ENCODE measurements around the gene TREML2. TPM values are rescaled to one million over a fixed set of nuclear protein-coding genes. Genes with fewer than 3 reads are reported as not detected.
A peak's percentile ranks its signal among the peaks of the same experiment; 100 is the strongest.

Gene TREML2
- total and polyA plus RNA-seq, 2 of the 13 experiments (the other 11 are each of a cell fraction or from before 2014, with no cell fraction given), result not detected

DNA sequence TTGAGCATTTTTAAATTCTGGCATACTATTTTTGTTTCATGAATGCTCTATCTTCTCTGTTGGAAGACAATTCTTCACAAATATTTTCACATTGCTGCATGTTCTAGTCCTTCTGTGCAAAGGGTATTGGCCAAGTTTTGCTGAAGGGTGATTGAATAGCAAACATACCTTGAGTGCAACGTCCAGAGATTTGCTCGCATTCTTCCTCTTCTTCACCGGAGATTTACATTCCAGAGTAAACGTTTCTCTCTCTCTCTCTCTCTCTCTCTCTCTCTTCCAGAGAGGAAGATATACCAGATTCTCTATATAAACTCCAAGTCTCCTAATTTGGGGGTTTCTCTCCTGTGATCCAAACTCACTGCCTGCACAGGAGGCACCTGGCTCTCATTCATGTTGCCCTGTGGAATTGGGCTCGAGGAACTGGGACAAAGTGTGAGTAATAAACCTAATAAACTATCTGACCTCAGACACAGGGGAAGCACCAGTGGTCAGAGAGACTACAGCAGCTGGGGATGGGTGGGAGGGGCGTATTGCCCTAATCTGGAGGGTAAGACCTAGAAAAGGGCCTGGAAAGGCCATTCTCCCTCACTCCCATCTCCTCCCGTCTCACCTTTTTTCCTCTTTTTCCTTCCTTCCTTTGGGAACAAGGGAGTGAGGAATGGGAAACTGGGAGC is 45.7 kb downstream of the TREML2 start (continued):
- TF ChIP-seq FOXA1 (IDR thresholded peaks at IDR 0.05) (no peak), FOXA1 (CRISPR knock-in tag; IDR thresholded peaks at IDR 0.05) (0 out of 2 replicates have a peak, but pooled peaks have one; percentile 13), NCOR1 (IDR thresholded peaks at IDR 0.05; ENCODE audit: borderline replicate concordance, low read length) (peak; percentile 79; the same call in 1 of the 2 replicates), RXRB (CRISPR knock-in tag; IDR thresholded peaks at IDR 0.05; ENCODE audit: borderline replicate concordance) (no peak), KAT8 (CRISPR knock-in tag; IDR thresholded peaks at IDR 0.05) (no peak), FOXA3 (CRISPR knock-in tag; IDR thresholded peaks at IDR 0.05) (0 out of 2 replicates have a peak, but pooled peaks have one; percentile 12), ZNF101 (CRISPR knock-in tag; IDR thresholded peaks at IDR 0.05; ENCODE audit: borderline replicate concordance, low read depth) (no peak), KLF15 (CRISPR knock-in tag; IDR thresholded peaks at IDR 0.05; ENCODE audit: borderline replicate concordance) (no peak), U2AF2 (IDR thresholded peaks at IDR 0.05; ENCODE audit: low read depth, low read length) (no peak), KMT2A (CRISPR knock-in tag; IDR thresholded peaks at IDR 0.05) (no peak), MIER2 (CRISPR knock-in tag; IDR thresholded peaks at IDR 0.05) (0 out of 2 replicates have a peak, but pooled peaks have one; percentile 23)
- TF ChIP-seq, protein P1, sequence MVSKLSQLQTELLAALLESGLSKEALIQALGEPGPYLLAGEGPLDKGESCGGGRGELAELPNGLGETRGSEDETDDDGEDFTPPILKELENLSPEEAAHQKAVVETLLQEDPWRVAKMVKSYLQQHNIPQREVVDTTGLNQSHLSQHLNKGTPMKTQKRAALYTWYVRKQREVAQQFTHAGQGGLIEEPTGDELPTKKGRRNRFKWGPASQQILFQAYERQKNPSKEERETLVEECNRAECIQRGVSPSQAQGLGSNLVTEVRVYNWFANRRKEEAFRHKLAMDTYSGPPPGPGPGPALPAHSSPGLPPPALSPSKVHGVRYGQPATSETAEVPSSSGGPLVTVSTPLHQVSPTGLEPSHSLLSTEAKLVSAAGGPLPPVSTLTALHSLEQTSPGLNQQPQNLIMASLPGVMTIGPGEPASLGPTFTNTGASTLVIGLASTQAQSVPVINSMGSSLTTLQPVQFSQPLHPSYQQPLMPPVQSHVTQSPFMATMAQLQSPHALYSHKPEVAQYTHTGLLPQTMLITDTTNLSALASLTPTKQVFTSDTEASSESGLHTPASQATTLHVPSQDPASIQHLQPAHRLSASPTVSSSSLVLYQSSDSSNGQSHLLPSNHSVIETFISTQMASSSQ (IDR thresholded peaks at IDR 0.05; ENCODE audit: low read depth), result no peak
- TF ChIP-seq, protein P1 (CRISPR knock-in tag; IDR thresholded peaks at IDR 0.05; ENCODE audit: borderline replicate concordance), result no peak
- TF ChIP-seq, protein P2, sequence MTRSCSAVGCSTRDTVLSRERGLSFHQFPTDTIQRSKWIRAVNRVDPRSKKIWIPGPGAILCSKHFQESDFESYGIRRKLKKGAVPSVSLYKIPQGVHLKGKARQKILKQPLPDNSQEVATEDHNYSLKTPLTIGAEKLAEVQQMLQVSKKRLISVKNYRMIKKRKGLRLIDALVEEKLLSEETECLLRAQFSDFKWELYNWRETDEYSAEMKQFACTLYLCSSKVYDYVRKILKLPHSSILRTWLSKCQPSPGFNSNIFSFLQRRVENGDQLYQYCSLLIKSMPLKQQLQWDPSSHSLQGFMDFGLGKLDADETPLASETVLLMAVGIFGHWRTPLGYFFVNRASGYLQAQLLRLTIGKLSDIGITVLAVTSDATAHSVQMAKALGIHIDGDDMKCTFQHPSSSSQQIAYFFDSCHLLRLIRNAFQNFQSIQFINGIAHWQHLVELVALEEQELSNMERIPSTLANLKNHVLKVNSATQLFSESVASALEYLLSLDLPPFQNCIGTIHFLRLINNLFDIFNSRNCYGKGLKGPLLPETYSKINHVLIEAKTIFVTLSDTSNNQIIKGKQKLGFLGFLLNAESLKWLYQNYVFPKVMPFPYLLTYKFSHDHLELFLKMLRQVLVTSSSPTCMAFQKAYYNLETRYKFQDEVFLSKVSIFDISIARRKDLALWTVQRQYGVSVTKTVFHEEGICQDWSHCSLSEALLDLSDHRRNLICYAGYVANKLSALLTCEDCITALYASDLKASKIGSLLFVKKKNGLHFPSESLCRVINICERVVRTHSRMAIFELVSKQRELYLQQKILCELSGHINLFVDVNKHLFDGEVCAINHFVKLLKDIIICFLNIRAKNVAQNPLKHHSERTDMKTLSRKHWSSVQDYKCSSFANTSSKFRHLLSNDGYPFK (CRISPR knock-in tag; IDR thresholded peaks at IDR 0.05; ENCODE audit: borderline replicate concordance), result no peak
- TF ChIP-seq, protein P3, sequence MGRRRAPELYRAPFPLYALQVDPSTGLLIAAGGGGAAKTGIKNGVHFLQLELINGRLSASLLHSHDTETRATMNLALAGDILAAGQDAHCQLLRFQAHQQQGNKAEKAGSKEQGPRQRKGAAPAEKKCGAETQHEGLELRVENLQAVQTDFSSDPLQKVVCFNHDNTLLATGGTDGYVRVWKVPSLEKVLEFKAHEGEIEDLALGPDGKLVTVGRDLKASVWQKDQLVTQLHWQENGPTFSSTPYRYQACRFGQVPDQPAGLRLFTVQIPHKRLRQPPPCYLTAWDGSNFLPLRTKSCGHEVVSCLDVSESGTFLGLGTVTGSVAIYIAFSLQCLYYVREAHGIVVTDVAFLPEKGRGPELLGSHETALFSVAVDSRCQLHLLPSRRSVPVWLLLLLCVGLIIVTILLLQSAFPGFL (CRISPR knock-in tag; IDR thresholded peaks at IDR 0.05), result no peak
- TF ChIP-seq, protein P4, sequence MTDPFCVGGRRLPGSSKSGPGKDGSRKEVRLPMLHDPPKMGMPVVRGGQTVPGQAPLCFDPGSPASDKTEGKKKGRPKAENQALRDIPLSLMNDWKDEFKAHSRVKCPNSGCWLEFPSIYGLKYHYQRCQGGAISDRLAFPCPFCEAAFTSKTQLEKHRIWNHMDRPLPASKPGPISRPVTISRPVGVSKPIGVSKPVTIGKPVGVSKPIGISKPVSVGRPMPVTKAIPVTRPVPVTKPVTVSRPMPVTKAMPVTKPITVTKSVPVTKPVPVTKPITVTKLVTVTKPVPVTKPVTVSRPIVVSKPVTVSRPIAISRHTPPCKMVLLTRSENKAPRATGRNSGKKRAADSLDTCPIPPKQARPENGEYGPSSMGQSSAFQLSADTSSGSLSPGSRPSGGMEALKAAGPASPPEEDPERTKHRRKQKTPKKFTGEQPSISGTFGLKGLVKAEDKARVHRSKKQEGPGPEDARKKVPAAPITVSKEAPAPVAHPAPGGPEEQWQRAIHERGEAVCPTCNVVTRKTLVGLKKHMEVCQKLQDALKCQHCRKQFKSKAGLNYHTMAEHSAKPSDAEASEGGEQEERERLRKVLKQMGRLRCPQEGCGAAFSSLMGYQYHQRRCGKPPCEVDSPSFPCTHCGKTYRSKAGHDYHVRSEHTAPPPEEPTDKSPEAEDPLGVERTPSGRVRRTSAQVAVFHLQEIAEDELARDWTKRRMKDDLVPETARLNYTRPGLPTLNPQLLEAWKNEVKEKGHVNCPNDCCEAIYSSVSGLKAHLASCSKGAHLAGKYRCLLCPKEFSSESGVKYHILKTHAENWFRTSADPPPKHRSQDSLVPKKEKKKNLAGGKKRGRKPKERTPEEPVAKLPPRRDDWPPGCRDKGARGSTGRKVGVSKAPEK (CRISPR knock-in tag; IDR thresholded peaks at IDR 0.05; ENCODE audit: borderline replicate concordance), result 0 out of 2 replicates have a peak, but pooled peaks have one; percentile 7
